K562 (cell line): ENCODE data around the gene KIF26B. TPM values are rescaled to one million over a fixed set of nuclear protein-coding genes. Genes with fewer than 3 reads are reported as not detected.

Experiments
- ATAC-seq: fragments of 200-7000 bp; cut with Tn5 transposase; 3 replicates; pipeline ENCODE4 v1.9.1; 2020; ENCODE audit warnings: moderate library complexity
- BruUV-seq: library from RNA; stranded (reverse); fragments of 400-500 nt; replicated peaks from 2 replicates; lab custom pipeline; 2021; lab: Mats Ljungman, UMichigan
- CTCF ChIA-PET: fragments of 300-600 bp; formaldehyde crosslinking; extraction: SDS; loops from one replicate; lab custom pipeline; 2021; ENCODE audit warnings: low intra/inter-chr PET ratio; lab: Yijun Ruan, JAX
- POLR2A ChIA-PET: fragments of 300-600, 350-650 bp; sonication (Branson Sonifier 250); formaldehyde crosslinking; extraction: SDS; loops from one replicate; lab custom pipeline; 2021; ENCODE audit warnings: antibody characterized with exemption, inconsistent platforms; lab: Yijun Ruan, JAX
- DNase-seq, 4 experiments: peaks; one replicate each; pipeline versions ENCODE4 v3.0.0 to v3.0.0-alpha.2; 2011 to 2018; ENCODE audit warnings: low spot score in 3 of 4, mixed read lengths in 3 of 4; ENCODE audit errors: extremely low read depth in 1 of 4
- FAIRE-seq: peaks from 2 replicates; lab custom pipeline; 2011; peaks lifted over from hg19 to GRCh38; lab: Jason Lieb, UNC
- H2AFZ ChIP-seq: 2 replicates; pipeline ENCODE4 v1.6.0; 2011; ENCODE audit warnings: low read depth, low read length, control low read depth, inconsistent platforms
- H3K27ac ChIP-seq: fragments of 200-600 bp; 3 replicates; pipeline ENCODE4 v1.8.0; 2011; ENCODE audit warnings: low read depth, mild to moderate bottlenecking, control low read depth, inconsistent platforms, low read length, moderate library complexity, mixed read lengths; ENCODE audit errors: extremely low read depth
- H3K27me3 ChIP-seq, 2 experiments: fragments of 300-600 bp in 1 of 2; 2 replicates in 1 of 2; 3 replicates in 1 of 2; pipeline versions ENCODE4 v1.6.0 to v1.8.0; 2011; ENCODE audit warnings: inconsistent platforms in 2 of 2, low read length in 2 of 2, mild to moderate bottlenecking in 1 of 2, mixed read lengths in 1 of 2, moderate library complexity in 1 of 2; ENCODE audit not compliant: control insufficient read depth in 2 of 2, insufficient read depth in 2 of 2
- H3K36me3 ChIP-seq: fragments of 300-600 bp; 3 replicates; pipeline ENCODE4 v1.8.0; 2011; ENCODE audit warnings: mild to moderate bottlenecking, low read length, inconsistent platforms; ENCODE audit not compliant: control insufficient read depth, insufficient read depth
- H3K4me1 ChIP-seq, 2 experiments: fragments of 200-600 bp in 1 of 2; replicated peaks in 1 of 2; 2 replicates in 1 of 2; 3 replicates in 1 of 2; pipeline versions ENCODE4 v1.5.1 to v1.8.0; 2011; ENCODE audit warnings: inconsistent platforms in 2 of 2, low read length in 2 of 2, mild to moderate bottlenecking in 1 of 2, mixed read lengths in 1 of 2, moderate library complexity in 1 of 2; ENCODE audit not compliant: control insufficient read depth in 2 of 2, insufficient read depth in 2 of 2
- H3K4me2 ChIP-seq: 2 replicates; pipeline ENCODE4 v1.6.1; 2011; ENCODE audit warnings: low read length, control low read depth, inconsistent platforms, mixed read lengths; ENCODE audit not compliant: insufficient read depth
- H3K4me3 ChIP-seq: fragments of 200-600 bp; sonication (generic), shearing (Covaris generic); 2 replicates; pipeline ENCODE4 v1.5.1; 2016; ENCODE audit warnings: control low read depth, inconsistent platforms
- H3K79me2 ChIP-seq: fragments of 200-600 bp; 3 replicates; pipeline ENCODE4 v1.8.0; 2011; ENCODE audit warnings: low read length, inconsistent platforms; ENCODE audit not compliant: control insufficient read depth, insufficient read depth
- H3K9ac ChIP-seq, 2 experiments: 2 replicates each; pipeline versions ENCODE4 v1.6.0 to v1.6.1; 2011; ENCODE audit warnings: low read depth in 2 of 2, low read length in 2 of 2, control low read depth in 1 of 2, inconsistent platforms in 1 of 2, mild to moderate bottlenecking in 1 of 2, mixed read lengths in 1 of 2; ENCODE audit not compliant: insufficient read depth in 1 of 2
- H3K9me1 ChIP-seq: one replicate; pipeline ENCODE4 v1.6.0; 2011; ENCODE audit warnings: inconsistent platforms, mild to moderate bottlenecking, low read length, moderate library complexity; ENCODE audit not compliant: control insufficient read depth, insufficient read depth
- H3K9me3 ChIP-seq: replicated peaks from 2 replicates; pipeline ENCODE4 v1.5.1; 2011; ENCODE audit warnings: low read depth, low read length, inconsistent platforms; ENCODE audit not compliant: control insufficient read depth, insufficient read depth
- H4K20me1 ChIP-seq: replicated peaks from 2 replicates; pipeline ENCODE4 v1.6.1; 2011; ENCODE audit warnings: low read length, inconsistent platforms, mixed read lengths; ENCODE audit not compliant: control insufficient read depth, insufficient read depth
- CC2D1A ChIP-seq: fragments of 450-650 bp; IDR thresholded peaks from 2 replicates; pipeline ENCODE4 v1.6.1; 2017; ENCODE audit warnings: mild to moderate bottlenecking
- CHD1 ChIP-seq: fragments of 200-600 bp; sonication (generic); IDR thresholded peaks from one replicate; pipeline ENCODE4 v1.6.1; 2012; ENCODE audit warnings: mild to moderate bottlenecking, moderate library complexity, low read length, inconsistent platforms
- E2F6 ChIP-seq, 2 experiments: IDR thresholded peaks; 2 replicates each; pipeline ENCODE4 v1.6.1; 2011; ENCODE audit warnings: borderline replicate concordance in 1 of 2, control low read depth in 1 of 2, low read depth in 1 of 2, low read length in 1 of 2, mild to moderate bottlenecking in 1 of 2, mixed read lengths in 1 of 2, moderate library complexity in 1 of 2; ENCODE audit not compliant: insufficient read depth in 1 of 2, insufficient read length in 1 of 2, poor library complexity in 1 of 2, severe bottlenecking in 1 of 2; ENCODE audit errors: extremely low read depth in 1 of 2
- NCOA2 ChIP-seq, 2 experiments: fragments of 450-650 bp; IDR thresholded peaks; 2 replicates each; pipeline ENCODE4 v1.6.1; 2018; ENCODE audit warnings: mild to moderate bottlenecking in 2 of 2, moderate library complexity in 1 of 2; ENCODE audit not compliant: partially characterized antibody in 2 of 2
- PHB2 ChIP-seq: fragments of 450-650 bp; IDR thresholded peaks from 2 replicates; pipeline ENCODE4 v1.6.1; 2017; ENCODE audit warnings: low read depth
- STAG1 ChIP-seq: sonication (generic); formaldehyde crosslinking; IDR thresholded peaks from 2 replicates; pipeline ENCODE4 v1.5.0; 2020; ENCODE audit warnings: missing genetic modification reagents, borderline replicate concordance
- THRB ChIP-seq: fragments of 450-650 bp; formaldehyde crosslinking; conservative IDR thresholded peaks from 2 replicates; pipeline ENCODE4 v1.4.0; 2022; ENCODE audit warnings: mild to moderate bottlenecking, missing genetic modification characterization
- ZBTB26 ChIP-seq: fragments of 450-650 bp; formaldehyde crosslinking; IDR thresholded peaks from 2 replicates; pipeline ENCODE4 v1.4.0; 2022; ENCODE audit warnings: missing genetic modification characterization
- ZNF766 ChIP-seq: fragments of 200-800 bp; sonication (Bioruptor generic); conservative IDR thresholded peaks from 2 replicates; pipeline ENCODE4 v1.6.1; 2016; ENCODE audit warnings: missing genetic modification characterization, missing compliant biosample characterization
- WGBS: fragments of 100-300 bp; shearing (Covaris generic); methylation state at CpG from one replicate; pipeline ENCODE4 v1.1.6; 2016; ENCODE audit warnings: low coverage, mixed read lengths; ENCODE audit not compliant: insufficient coverage; ENCODE audit errors: missing lambda C conversion rate; 5-methylcytosine and 5-hydroxymethylcytosine counted together
- in situ Hi-C: fragments of 300-500 bp; cut with MboI; formaldehyde crosslinking; loops from 4 replicates; pipeline ENCODE4 v1.15.0; 2018; ENCODE audit warnings: inconsistent platforms, mixed read lengths
- intact Hi-C: fragments of 100-400 bp; cut with micrococcal nuclease; formaldehyde crosslinking; loops from 2 replicates; pipeline ENCODE4 v1.14.2; 2022
- polyA plus RNA-seq, 8 experiments: library from polyadenylated mRNA; depleted of rRNA in 4 of 8; stranded (reverse) in 5 of 8; unstranded in 3 of 8; fragments of >200 nt; fragmentation: Nextera tagmentation in 2 of 8; fragmentation: Illumina TruSeq in 1 of 8; extraction: Ambion mirVana in 2 of 8; extraction: Trizol in 1 of 8; gene quantifications; 2 replicates each; pipeline versions ENCODE4 v1.2.1 to v1.2.3, GENCODE V29; 2011 to 2014; ENCODE audit warnings: inconsistent platforms in 1 of 8, missing spikeins in 1 of 8
- total RNA-seq, 7 experiments: library from RNA; depleted of rRNA in 6 of 7; stranded (reverse); fragments of >200 nt in 6 of 7; fragmentation: Illumina TruSeq in 2 of 7; extraction: Trizol in 2 of 7; gene quantifications; 2 replicates each; pipeline versions ENCODE4 v1.2.1 to v1.2.3, GENCODE V29; 2011 to 2021; ENCODE audit warnings: low replicate concordance in 1 of 7

The KIF26B gene
- total and polyA plus RNA-seq, 9 of the 15 experiments (the other 6 are each of a cell fraction or from before 2014, with no cell fraction given): 0.02 to 0.08 (median 0.03) TPM; not detected in 6

- TF ChIP-seq E2F6 (IDR thresholded peaks at IDR 0.05; ENCODE audit: borderline replicate concordance in 1 of 2, extremely low read depth in 1 of 2, insufficient read depth in 1 of 2, insufficient read length in 1 of 2, low read depth in 1 of 2, low read length in 1 of 2, poor library complexity in 1 of 2, severe bottlenecking in 1 of 2): no peak
- no peak for TF ChIP-seq NCOA2 (IDR thresholded peaks at IDR 0.05; ENCODE audit: partially characterized antibody in 2 of 2)
- TF ChIP-seq THRB (CRISPR knock-in tag): no peak
- no peak for TF ChIP-seq PHB2
- TF ChIP-seq STAG1 (CRISPR knock-in tag): no peak
- TF ChIP-seq, all 486 proteins: peak for 0
Observed at GRCh38 chr1:245221805-245222204, 67.0 kb downstream of the KIF26B start (continued).

- no peak overlapping the region for H3K9ac ChIP-seq
- DNase-seq: no peak
- H3K9me3 ChIP-seq: no peaks in the 10 kb centered on the region
- in situ Hi-C loops (no loop called here), intact Hi-C loops (no loop called here)
- H3K4me1 ChIP-seq: no peaks in the 10 kb centered on the region
- no peak for TF ChIP-seq ZBTB26 (CRISPR knock-in tag)
- TF ChIP-seq ZNF766 (CRISPR knock-in tag): no peak
- no peak for TF ChIP-seq CHD1
- no peak for TF ChIP-seq CC2D1A
- no peaks in the 10 kb centered on the region for H3K9me1 ChIP-seq
- H3K4me3 ChIP-seq: no peak overlapping the region
- no peak overlapping the region for H2AFZ ChIP-seq
- ChIA-PET POLR2A (no interaction called here), CTCF (no interaction called here)
- FAIRE-seq: no peak
- 0% methylated on average over 2 of the region's 2 CpGs for WGBS
- BruUV-seq: no TSS peak
- no peaks in the 10 kb centered on the region for H3K36me3 ChIP-seq
- ATAC-seq: no peak
- no peak overlapping the region for H3K4me2 ChIP-seq
- peaks cover 50 to 82% of the 10 kb centered on the region in 2 experiments for H3K27me3 ChIP-seq
- H4K20me1 ChIP-seq: 0 out of 2 replicates have a peak, but pooled peaks cover 4% of the 10 kb centered on the region
- no peaks in the 10 kb centered on the region for H3K79me2 ChIP-seq
- H3K27ac ChIP-seq: no peak overlapping the region
Observed at GRCh38 chr1:245222931-245223595, 68.3 kb downstream of the KIF26B start.
